GM15510 (cell line): ENCODE data around the gene FAM110A.

Experiments
- POLR2A ChIP-seq: IDR thresholded peaks from 3 replicates; pipeline ENCODE4 v1.6.1; 2011; ENCODE audit warnings: borderline replicate concordance; ENCODE audit not compliant: insufficient read length; ENCODE audit errors: extremely low read depth

The FAM110A gene

DNA sequence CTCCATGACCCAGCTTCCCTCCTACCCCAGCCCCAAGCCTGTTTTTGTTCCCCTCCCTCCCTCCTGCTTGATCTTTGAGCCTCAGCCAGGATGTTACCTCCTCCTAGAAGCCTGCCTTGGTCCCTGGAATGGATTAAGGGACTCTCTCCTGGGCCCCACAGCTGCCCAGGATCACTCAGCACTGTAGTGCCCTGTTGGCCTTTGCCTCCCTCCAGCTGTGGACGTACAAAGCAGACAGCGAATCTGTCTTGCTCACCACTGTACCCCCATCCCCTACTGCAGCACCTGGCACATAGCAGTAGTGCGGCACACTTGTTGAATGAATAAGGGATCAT, 11.8 kb upstream of the FAM110A start:
- no peak for TF ChIP-seq POLR2A

DNA sequence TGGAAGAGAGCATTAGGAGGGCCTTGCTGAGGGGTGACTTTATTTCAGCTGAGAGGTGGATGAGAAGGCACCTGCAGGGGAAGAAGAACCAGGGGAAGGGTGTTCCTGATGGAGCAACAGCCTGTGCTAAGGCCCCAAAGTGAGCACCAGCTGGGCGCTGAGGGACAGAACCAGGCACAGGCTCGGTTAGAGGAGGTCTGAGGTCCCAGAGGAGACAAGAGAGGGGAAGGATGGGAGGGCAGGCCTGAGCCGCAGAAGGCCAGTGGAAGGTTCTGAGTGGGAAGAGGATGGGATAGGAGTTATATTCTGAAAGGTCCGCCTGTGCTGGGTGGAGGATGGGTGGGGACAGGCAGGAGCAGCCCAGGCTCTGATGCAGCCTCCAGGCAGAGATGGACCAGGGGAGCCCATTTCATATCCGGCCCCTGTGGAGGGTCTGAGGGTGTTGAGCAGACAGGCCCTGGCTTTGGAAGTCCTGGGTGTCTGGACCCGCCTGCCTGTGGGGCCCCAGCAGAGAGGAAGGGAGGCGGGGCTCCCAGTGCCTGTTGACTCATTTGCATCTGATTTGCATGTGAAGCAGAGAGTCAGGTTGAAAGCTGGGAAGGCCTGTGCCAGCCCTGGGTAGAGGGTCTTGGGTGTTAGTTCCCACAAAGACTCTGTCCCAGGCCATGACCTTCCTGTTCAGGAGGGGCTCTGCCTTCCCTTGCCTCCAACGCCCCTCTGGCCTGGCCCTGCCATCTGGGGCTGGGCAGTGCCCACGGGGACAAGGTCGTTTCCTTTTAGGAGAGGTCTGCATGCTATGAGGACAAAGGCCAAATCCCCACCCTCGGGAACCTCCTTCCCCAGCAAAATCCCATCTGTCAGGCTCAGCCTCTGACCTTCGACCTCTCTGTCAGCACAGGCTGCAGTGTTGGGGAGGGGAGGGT, 10.6 kb upstream of the FAM110A start:
- no peak for TF ChIP-seq POLR2A

DNA sequence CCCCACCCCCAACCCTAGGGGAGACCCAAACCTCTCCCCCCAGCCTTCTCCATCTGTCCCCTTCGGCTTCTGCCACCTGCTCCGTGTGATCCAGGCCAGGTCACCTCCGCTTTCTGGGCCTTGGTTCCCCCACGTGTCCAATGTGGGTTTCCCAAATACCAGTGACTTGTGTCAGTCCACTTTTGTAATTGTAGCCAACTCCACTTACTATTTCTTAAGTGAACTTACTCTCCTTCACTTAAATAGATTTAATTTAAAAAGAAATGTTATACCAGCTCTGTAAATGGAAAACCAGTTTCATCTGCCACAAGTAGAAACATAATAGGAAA, 10.0 kb upstream of the FAM110A start:
- no peak for TF ChIP-seq POLR2A

DNA sequence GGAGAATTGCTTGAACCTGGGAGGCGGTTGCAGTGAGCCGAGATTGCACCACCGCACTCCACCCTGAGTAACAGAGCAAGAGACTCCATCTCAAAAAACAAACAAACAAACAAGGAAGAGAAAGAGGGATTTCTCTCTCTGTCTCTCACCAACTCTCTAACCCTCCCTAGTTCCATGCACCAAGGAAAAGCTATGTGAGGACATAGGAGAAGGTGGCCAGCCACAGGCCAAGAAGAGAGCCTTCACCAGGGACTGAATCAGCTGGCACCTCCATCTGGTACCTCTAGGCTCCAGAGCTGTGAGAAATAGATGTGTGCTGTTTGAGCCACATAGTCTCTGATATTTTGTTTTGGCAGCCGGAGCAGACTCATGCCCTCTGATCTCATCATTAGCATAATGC, 9.0 kb upstream of the FAM110A start:
- no peak for TF ChIP-seq POLR2A

DNA sequence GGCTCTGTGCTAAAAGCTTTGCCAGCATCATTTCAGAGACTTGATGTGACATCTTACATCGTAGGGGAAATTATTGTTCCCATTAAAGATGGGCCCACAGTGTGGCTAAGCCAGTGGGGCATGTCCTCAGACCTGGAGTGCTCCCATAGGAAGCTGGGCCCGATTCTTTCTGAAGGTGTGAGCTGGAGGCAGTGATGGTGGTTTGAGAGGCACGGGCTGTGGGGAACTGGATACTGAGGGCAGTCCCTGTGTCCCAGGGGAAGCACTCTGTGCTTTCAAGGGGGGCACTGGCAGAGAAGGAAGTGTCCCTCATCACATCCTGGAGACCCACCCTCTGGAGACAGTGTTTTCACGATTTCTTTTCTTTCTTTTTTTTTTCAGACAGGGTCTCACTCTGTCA, 8.6 kb upstream of the FAM110A start:
- TF ChIP-seq POLR2A, result no peak

DNA sequence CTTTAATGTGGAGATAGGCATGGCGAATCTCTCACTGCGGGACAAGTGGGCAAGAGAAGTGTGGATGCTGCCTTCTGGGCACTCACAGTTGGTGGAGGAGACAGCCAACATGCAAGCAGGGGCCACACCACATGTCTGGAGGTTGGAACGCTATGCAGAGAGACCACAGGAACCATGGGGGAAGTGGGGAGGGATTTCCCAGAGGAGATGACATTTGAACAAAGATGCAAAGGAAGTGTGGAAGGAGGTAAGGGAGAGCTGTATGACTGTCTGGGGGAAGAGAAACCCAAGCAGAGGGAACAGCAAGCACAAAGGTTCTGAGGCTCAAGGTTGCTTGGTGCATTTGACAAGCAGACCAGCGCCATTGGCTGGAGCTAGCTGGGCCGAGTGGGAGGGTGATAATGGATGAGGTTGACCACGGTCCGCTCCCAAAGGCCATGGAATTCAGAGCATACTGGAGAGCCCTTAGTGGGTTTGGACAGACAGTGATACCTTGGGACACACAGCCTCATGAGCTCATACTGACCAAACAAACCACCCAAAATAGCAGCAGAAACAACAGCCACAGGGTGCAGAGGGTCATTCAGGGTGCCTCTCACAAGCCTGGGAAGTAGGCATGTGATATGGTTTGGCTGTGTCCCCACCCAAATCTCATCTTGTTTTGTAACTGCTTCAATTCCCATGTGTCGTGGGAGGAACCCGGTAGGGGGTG, 7.6 kb upstream of the FAM110A start:
- TF ChIP-seq POLR2A, result no peak

DNA sequence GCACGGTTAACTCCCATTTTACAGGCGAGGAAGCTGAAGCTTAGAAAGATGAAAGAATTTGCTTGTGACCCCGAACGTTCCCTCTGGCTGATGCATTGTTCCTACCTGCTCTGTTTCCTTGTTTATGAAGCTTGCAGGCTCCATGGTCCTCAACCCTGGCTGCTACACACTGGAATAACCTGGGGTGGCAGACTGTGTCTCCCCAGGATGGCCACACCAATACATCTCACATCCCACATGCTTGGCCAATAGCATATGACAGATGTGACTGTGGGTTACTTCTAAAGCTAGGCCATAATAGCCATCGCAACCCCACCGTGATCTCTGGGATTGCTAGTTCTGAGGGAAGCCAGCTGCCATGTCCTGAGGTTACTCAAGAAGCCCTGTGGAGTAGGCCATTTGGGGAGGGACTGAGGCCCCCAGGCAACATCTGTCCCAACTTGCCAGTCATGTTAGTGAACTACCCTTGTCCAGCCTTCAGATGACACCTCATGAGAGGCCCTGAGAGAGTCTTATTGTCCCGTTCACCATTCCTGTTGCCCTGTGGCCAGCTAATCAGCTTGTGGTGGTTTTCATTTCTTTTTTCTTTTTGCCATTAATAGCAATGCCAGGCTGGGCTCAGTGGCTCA, 6.7 kb upstream of the FAM110A start:
- TF ChIP-seq POLR2A, result no peak

DNA sequence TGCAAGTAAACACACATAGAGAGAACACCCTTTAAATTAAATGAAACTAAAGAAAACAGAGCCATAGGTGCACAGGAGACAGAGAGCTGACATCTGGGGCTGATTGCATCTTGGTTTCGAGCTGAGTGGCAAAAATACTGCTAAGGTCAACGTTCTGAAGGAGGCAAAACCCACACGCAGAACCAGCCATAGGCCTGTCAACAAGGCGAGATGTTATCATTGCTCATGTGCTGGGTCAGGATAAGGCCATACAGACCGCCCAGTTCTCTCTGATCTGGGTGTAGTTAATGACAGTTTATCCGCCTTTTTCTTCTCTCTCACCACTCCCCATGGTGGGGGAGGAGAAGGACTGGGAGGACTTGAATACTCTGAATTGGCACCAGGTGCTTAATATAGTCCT, 4.5 kb upstream of the FAM110A start:
- no peak for TF ChIP-seq POLR2A

DNA sequence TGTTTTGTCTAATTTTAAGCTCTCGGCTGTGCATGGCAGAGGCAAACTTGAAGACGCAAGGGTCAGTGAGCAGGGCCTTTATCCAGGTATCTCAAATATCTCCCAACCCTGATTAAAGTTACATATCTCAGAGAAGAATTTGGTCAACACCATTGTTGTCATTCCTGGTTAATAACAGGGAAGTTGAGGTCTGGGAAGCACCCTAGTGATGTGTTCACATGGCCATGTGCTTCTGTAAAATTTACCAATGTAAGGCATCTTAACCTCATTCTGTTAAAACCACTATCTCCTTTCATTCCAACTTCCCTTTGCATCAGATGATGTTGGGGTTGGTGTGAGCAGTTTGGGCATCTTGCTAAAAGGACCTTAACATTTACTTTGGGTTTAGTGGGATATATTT, 4.0 kb upstream of the FAM110A start:
- TF ChIP-seq POLR2A, result no peak

DNA sequence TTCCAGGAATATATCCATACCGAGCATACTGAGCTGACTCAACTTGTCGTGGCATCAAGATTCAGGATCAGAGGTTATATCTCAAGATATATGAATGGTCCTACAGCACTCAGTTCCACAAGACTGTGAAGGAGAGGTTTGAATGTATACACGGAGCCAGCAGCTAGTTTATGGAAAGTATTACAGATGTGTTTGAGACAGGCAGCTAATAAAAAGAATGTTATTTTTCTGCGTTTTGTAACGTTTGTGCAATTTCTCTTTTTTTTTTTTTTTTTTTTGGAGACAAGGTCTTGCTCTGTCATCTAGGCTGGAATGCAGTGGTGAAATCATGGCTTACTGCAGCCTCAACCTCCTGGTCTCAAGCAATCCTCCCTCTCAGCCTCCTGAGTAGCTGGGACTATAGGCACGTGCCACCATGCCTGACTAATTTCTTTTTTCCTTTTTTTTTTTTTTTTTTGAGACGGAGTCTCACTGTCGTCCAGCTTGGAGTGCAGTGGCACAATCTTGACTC, 3.4 kb upstream of the FAM110A start:
- TF ChIP-seq POLR2A, result no peak

DNA sequence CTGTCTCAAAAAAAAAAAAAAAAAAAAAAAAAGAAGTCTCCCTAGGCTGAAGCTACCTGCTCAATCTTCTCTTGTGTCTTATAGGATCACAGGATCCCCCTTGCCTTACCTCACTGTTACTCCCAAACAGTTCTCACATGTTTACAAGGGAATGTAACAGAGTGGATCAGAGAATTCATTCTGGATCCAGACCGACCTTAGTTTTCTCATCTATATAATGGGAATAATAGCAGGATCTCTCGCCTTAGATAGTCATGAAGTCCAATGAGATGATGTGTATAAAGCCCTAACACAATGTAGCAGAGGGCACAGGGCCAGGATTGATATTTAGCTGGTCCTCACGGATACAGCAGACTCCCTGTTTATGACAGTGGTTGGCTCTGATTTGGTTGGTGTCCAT, 2.3 kb upstream of the FAM110A start:
- TF ChIP-seq POLR2A, result no peak

DNA sequence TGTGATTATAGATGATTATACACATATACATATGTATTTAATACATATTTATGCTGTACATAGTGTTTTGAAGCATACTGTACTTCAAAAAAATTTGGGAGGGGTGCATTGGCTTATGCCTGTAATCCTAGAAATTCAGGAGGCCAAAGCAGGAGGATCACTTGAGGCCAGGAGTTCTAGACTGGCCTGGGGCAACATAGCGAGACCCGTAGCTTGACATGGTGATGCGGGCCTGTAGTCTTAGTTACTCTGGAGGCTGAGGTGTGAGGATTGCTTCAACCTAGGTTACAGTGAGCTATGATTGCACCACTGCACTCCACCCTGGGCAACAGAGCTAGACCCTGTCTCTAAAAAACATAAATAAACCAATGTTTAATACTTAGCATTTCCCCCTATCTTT, 1.6 kb upstream of the FAM110A start:
- TF ChIP-seq POLR2A, result no peak

DNA sequence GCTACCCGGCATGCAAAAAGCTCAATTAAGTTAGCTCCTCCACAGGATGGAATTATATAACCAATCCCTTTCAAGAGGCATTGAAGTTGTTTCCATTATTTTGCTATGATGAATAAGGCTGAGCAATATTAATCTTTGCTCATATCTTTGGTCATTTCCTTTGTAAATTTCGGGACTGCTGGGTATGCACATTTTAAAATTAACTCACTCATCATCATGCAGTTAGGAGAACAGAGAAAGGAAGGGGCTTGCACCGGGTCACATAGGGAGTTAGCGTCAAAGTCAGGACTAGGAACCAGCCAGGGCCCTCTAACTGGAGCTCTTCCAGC, 430 bp upstream of the FAM110A start:
- TF ChIP-seq POLR2A, result no peak

DNA sequence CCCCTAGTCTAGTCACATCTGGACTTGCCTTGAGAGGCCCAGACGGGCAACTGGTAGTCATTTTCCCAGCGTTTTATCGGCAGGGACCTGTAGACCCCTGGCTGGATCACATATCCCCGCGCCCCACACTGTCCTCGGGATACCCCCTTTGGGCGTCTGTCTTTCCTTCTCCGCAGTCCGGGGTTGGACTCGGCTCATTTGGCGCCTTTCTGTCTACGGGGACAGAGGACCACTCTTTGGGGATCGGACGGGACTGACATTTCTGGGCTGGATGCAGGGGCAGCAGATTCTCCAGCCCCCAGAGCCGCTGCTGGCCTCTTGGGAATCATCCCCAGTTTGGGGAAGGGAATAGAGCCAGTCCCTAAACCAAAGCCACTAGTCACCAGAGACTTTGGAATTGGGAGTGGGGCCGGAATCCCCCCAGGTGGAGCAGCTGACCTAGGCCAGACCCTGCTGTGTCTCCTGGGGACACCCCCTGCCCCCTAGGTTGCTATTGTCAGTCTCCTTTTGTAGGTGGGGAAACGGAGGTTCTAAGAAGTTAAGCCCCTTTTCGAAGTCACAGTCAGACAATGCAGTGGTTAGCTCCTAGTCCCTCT, 734 bp downstream of the FAM110A start:
- TF ChIP-seq POLR2A, result no peak

DNA sequence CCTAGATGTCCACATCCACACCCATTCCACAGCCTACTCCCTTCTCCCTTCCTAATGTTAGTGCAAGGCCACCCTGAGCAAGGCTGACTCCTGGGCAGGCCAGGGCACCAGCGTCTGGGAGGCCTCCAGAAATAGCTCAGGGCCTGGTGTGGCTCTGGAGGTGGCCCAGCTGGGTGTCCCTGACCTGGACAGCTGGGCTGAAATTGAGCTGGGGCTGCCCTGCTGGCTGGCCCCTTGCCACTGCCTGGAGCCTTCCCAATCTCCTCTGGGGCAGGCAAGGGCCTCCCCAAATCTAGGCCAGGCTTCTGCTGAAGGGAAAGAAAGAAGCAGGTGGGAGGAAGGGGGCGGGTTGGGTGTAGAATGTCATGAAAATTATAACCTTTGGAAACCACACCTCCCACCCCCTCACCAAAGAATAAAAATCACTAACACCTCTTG, 2.1 kb downstream of the FAM110A start:
- no peak for TF ChIP-seq POLR2A
